HG03575 (cell line): ENCODE measurements around the gene C2CD4C.
"Not testable (repeated sequence)": the region's sequence is repeated elsewhere in the genome, so short reads cannot be mapped to it uniquely, and the experiment has no call there.

ENCODE experiments used
- ATAC-seq: cut with Tn5 transposase; IDR thresholded peaks from one replicate; pipeline ENCODE4 v1.9.1; 2021; ENCODE audit not compliant: unreplicated experiment, insufficient number of reproducible peaks, low FRiP score; ENCODE audit errors: extremely low read depth

C2CD4C gene

DNA sequence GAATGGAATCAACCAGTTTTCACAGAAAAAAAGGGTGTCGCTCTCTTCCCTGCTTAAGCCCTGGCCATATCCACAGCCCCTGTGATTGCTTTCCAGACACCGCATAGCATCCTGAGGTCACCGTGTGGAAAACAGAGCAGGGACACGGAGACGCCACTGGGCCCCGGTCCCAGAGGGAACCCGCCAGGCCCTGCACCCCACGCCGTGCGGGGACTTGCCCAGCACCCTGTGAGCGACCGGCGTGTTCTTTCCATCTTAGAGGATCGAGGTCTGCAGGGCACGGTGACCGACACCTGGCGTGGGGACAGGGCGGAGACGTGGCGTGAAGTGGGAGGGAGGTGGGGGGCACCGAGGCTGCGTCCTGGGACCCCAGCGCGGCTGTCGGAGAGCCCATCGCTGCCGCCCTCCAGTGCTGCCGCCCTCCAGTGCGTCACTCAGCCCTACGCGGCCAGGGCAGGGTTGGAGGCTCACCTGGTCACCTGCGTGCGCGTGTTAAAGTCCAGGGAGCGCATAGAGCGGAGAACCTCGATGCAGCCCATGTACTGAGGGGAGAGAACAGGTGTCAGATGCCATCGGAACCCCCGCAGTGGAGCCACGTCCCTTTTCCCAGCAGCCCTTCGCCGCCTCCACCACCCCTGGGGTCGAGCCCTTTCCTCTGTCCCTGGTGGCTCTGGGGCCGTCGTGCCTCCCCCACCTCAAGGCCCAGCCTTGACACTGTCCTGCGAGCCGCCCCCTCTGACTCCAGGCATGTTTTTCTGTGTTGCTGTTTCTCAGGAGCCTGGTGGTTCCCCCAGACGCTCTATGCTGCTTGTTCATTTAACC, 31.7 kb upstream of the C2CD4C start:
- no peak for ATAC-seq

DNA sequence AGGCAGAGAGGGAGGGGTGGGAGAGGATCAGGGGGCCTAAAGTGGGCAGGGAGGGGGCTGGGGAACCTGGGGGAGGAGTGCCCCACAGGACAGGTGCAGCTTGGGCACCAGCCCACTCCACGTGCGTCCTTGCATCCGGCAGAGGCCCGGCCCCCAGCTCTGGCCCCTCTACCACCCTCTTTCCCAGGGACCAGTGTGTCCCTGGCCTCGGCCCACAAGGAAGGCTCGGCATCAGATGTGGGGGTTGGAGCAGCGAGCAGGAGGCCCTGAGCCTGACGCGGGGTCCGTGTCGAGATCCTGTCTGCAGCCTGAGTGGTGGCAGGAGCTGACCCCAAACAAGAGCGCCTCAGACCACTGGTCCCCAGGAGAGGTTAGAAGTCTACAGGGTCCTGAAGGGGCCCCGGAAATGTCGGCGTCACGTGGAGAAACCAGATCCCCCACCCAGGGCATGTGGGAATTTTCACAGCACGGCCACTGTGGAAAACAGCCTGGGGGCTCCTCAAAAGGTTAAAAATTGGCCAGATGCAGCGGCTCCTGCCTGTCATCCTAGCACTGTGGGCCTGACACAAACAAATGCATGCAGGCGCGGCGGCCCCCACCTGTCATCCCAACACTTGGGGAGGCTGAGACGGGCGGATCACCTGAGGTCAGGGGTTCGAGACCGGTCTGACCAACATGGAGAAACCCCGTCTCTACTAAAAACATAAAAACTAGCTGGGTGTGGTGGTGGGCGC, 30.4 kb upstream of the C2CD4C start:
- no peak for ATAC-seq

DNA sequence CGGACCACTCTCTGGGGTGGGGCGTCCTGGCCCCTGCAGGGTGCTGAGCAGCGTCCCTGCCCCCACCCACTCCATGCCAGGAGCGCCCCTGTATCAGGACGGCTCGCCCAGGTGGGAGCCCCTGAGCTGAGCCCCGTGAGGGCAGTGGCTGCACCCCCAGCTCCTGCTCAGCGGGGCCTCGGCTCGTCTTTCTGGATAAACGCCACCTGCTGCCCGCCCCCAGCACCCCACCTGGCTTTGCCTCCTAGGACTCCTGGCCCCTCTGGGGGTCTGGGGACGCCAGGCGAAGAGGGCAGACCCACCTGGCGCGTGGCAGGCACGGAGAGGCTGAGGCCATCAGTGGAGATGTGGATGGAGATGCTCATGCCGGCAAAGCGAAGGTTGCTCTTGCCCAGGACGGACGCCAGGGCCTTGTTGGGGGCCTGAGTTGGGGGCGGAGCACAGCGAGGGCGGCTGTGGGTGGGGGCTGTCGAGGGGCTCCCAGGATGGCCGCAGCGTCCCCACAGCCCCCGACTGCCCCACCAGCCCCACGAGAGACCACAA, 29.5 kb upstream of the C2CD4C start:
- ATAC-seq: no peak

DNA sequence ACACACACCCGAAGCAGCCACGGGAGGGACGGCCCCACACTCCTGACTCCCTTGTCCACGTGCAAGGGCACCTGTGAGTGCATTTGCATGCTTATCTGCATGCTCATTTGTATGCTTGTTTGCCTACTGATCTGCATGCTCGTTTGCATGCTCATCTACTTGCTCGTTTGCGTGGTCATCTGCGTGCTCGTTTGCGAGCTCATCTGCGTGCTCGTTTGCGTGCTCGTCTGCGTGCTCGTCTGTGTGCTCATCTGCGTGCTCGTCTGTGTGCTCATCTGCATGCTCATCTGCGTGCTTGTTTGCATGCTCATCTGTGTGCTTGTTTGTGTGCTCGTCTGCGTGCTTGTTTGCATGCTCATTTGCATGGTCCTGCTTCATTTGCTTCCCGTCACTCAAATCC, 28.1 kb upstream of the C2CD4C start:
- ATAC-seq: no peak

DNA sequence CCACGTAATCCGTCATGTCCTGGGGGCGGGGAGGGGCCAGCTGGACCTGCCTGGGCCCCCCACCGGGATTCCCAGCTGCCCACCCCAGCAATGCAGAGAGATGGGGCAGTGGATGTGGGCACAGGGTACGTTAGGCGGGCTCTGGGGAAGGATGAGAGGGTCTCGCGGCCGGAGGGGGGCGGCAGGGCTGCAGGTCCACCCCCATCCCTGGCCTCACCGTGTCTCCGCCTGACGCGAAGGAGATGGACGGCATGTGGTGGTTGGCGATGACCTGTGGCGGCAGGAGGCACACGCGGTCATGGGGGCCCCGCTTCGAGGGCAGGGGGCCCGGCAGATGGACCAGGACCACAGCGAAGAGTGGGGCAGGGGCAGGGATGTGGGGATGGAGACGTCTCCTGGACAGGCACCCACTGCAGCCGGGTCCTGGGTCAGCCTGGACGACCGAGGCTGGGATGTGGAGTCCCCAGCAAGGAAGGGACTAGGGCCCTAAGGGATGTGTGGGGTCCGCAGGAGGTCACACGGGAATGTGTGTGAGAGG, 27.5 kb upstream of the C2CD4C start:
- ATAC-seq: no peak

DNA sequence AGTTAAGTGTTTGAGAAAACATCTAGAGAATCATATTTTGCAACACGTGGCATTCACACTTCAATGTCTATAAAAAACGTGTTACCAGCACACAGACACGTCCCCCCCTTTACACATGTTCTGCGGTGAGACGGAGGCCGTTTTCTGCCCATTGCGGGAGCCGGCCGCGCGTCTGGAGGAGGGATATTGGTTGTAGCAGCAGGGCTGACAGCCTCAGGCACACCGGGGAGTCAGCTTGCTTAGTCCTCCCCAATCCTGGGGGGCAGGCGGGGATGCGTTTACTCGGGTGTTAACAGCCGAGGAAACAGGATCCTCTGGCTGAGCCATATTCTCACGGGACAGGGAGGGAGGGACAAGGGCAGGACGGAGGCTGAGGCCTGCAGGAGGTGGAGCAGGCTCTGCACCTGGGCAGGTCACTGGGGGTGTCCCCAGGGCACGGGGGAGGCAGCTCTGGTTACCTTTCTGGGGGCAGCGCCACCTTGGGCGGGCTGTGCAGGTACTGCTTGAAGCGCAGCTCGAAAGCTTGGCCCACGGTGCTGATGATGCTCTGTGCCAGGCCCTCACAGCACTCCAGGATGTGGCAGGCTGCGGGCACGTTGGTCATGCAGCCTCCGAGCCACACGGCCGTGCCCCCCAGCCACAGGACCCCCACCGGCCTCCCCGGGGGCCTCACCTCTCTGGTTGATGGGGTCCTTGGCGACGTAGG, 26.9 kb upstream of the C2CD4C start:
- no peak for ATAC-seq

DNA sequence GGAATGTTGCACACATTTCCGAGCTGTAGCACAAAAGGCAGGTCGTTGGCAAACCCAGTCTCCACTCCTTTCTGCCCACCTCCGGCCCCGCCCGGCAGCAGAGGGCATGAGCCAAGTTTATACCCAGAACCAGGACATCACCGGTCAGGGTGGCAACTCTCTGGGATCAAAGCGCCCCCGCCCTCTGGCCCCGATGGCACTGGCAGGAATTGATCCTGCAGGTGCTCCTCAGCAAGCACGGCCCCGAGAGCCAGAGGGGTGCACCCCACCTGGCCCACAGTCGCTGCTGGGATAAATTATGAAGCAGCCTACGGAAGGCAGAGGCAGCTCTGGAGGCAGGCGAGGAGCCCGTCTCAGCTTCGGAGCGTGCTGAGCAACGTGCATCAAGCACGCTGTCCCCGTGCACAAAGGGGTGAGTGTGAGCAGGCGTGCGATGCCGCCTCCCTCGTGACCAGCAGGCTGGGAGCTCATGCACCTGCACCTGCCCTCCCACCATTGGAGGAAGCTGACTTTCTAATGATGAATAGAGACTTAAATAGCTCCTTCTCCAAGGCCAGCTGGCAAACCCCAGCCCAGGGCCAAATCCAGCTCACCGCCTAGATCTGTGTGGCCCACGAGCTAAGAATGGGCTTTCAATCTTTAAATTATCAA, 26.2 kb upstream of the C2CD4C start:
- ATAC-seq: no peak

DNA sequence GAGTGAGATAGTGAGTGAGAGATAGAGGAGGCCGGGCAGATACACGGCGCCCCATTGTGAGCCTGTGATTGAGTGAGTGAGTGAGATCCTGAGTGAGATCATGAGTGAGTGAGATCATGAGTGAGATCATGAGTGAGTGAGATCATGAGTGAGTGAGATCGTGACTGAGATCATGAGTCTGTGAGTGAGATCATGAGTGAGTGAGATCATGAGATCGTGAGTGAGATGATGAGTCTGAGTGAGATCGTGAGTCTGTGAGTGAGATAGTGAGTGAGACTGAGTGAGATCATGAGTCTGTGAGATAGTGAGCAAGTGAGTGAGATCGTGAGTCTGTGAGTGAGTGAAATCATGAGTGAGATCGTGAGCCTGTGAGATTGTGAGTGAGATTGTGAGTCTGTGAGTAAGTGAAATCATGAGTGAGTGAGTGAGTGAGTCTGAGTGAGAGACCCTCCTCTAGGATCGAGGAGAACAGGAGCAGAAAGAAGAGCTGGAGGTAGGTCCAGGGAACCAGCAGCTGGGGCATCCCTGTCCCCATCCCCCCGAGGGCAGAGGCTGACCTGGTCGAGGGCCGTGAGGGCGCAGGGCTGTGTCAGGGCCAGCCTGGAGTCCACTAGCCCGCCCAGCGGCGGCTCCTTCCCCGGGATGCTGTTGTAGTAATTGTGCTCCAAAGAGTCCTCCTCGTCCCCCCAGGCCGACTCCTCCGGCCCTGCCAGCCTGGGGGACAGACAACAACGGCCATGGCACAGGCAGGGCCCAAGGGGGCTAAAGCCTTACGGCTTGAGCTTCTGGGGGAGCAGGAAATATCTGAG, 25.4 kb upstream of the C2CD4C start:
- no peak for ATAC-seq

DNA sequence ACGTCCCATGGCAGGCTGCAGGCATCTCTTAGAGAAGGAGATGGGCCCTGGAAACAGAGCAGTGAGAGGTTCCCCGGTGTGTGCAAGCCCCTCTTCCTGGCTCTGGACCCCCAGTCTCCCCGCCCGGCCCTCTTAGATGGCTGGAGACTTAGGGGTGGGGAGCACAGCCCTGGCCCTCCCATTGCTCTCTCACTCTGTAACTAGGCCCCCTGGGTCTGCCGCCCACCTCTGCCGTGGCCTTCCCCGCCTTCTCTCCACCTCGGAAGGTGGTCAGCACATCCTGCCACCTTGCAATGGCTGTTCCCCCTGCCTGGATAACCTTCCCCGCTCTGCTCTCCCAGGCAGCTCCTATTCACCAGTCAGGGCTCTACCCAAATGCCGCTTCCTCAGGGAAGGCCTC, 21.8 kb upstream of the C2CD4C start:
- no peak for ATAC-seq

DNA sequence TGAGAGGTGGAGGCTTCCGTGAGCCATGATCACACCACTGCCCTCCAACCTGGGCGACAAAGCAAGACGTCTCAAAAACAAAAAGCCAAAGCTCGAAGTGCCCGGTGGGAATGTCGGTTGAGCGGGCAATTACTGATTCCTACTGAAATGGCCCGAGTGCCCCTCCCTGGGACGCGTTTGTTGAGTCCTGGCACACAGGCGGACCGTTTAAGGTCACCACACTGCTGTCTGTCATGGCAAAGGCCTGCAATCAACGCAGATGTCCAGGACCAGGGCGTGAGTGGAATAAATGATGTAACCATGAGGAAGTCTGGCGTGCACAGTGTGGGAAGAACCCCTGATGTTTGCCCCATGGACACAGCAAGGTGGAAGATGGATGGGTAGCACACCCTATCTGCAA, 19.2 kb upstream of the C2CD4C start:
- no peak for ATAC-seq

DNA sequence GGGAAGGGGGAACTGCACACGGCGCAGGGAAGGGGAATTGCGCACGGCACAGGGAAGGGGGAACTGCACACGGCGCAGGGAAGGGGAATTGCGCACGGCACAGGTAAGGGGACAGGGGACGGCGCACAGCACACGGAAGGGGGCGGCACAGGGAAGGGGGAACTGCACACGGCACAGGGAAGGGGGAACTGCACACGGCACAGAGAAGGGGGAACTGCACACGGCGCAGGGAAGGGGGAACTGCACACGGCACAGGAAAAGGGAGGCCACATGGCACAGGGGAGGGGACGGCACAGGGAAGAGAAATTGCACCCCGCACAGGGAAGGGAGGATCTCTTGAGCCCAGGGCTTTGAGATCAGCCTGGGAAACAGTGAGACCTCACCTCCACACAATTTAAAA, 18.7 kb upstream of the C2CD4C start:
- not testable (repeated sequence) for ATAC-seq

DNA sequence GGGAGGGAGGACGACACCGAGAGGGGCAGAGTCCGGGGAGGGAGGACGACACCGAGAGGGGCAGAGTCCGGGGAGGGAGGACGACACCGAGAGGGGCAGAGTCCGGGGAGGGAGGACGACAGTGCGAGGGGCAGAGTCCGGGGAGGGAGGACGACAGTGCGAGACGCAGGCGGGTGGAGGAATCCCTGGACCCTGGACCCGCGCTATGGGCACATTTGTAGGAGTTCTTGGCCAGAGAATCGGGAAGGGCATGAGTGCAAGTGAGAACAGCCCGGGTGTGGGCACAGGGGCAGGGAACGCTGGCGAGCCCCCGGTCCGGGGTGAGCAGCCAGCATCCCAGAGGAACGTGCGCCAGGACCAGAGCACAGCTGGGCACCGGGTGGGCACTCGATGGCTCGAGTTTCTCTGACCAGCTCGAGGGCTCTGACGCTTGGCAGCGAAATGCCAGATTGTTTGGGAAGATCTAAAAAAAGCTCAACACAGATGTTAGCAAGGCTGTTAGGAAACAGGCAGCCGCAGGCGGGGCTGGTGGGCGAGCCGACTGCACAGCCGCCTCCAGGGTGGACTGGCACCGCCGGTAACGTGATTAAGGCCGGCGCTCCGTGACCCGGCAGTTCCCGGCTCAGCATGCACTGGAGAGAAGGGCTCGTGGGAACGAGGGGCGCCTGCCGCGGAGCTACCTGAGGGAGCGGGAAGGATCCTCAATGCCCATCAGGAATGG, 17.9 kb upstream of the C2CD4C start:
- ATAC-seq: no peak

DNA sequence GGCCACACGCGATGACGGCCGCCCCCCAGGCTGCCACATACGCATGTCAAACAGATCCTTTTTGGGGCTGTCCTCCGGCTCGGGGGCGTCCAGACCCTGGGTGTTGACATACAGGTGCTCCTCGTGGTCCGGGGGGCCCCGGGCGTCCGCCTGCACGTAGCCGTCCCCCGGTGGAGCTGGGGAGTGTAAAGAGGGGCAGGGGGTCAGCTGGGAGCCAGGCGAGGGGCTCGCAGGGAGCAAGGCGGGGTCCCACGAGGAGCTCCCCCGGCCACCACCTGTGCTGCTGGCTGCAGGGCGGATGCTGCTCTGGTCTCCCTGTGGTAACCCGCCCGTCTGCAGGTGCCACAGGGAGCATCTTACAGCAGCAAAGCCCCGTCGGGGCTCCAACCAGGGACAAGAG, 16.1 kb upstream of the C2CD4C start:
- no peak for ATAC-seq

DNA sequence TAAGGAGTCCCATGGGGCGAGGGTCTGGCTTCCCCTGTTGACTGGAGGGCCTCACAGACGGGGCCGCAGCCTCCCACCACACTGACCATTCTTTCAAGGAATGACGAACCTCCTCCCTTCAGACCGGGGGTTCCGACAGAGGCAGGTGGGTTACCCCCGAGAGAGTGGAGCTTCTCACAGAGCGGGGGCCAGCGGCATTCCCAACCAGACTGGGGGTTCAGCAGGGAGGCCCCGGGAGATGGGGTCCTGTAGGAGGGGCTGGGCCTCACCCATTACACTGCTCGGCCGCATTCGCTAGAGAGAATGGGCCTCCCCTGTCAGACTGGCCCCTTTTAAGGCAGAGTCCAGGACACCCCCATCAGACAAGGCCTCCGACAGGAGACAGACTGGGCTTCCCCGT, 15.6 kb upstream of the C2CD4C start:
- no peak for ATAC-seq

DNA sequence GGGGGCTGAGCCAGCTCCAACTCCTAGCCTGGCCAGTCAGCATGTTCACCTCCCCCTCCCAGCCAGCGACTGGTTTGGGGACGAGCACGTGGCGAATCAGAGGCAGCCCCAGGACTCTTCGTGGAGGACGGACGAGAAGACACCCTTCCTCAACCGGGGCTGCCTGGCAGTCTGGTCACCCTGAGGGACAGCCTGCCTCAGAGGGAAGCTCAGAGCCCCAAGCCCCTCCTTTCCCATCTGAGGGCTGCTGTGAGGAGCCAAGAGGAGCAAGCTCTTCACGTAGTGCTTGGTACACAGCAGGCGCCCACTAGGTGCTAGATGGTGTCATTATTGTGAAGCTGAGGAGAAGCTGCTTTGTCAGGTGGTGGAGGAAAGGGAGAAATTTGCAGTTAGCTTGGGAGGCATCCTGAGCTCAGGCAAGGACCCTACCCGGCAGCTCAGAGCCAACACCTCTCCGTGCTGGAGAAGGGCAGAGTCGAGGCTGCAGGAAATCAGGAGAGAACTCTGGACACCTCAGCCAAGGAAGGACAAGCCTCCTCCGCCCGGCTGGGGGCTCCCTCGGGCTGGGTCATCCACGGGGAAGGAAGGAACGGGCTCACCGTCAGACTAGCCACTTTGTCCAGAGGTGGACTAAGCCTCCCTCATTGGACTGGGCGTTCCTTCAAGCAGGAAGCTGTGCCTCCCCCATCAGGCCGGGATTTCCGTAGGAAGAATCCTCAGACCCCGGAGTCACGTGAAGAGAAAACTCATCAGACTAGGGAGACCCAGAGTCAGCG, 14.9 kb upstream of the C2CD4C start:
- ATAC-seq: no peak

DNA sequence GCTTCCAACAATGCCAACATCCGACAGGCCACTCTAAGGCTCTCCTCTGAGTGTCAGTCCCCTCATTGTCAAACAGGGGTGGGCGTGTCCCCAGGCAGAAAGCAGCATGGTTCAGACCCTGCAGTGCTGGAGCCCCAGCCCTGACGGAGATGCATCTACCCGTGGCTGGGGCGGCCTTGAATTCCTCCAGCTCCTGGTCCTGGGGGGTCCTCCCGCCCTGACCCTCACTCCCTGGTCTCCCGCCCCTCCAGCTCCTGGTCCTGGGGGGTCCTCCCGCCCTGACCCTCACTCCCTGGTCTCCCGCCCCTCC, 13.9 kb upstream of the C2CD4C start:
- not testable (repeated sequence) for ATAC-seq
